CD4-positive, alpha-beta T cell treated with Interferon gamma for 1 hour (primary cell): ENCODE results near the gene UBXN11.

Experiments used
- DNase-seq: peaks from one replicate; pipeline ENCODE4 v3.0.0-alpha.2; 2020

UBXN11 gene

GRCh38 chr1:26306290-26307229 lies at the start of gene UBXN11:
Gene UBXN11 (minus strand): TSS chr1:26306636. CDS start chr1:26302883, 3,753 bp downstream.
- DNase-seq: peak; percentile 92

GRCh38 chr1:26356106-26356505 lies 49.7 kb upstream of the UBXN11 start:
- DNase-seq: no peak

GRCh38 chr1:26354972-26355371 lies 48.5 kb upstream of the UBXN11 start:
- DNase-seq: no peak

- no peak for DNase-seq
Observed at GRCh38 chr1:26353976-26354820, 47.8 kb upstream of the UBXN11 start, which contains the start of gene CRYBG2. Gene CRYBG2 (minus strand): TSS chr1:26354130. CDS start chr1:26346657, 7,473 bp downstream.

GRCh38 chr1:26353210-26353859 lies 46.9 kb upstream of the UBXN11 start:
- DNase-seq: no peak

- DNase-seq: no peak
Observed at GRCh38 chr1:26352338-26352679, 45.9 kb upstream of the UBXN11 start.

- no peak for DNase-seq
Observed at GRCh38 chr1:26351590-26352337, 45.3 kb upstream of the UBXN11 start.

- no peak for DNase-seq
Observed at GRCh38 chr1:26350701-26351589, 44.5 kb upstream of the UBXN11 start.

- DNase-seq: no peak
Observed at GRCh38 chr1:26350343-26350700, 43.9 kb upstream of the UBXN11 start.

GRCh38 chr1:26349877-26350244 lies 43.4 kb upstream of the UBXN11 start:
- no peak for DNase-seq

GRCh38 chr1:26349188-26349876 lies 42.9 kb upstream of the UBXN11 start:
- no peak for DNase-seq

GRCh38 chr1:26346274-26347033 lies 40.0 kb upstream of the UBXN11 start:
- no peak for DNase-seq

- no peak for DNase-seq
Observed at GRCh38 chr1:26345718-26346117, 39.3 kb upstream of the UBXN11 start.

GRCh38 chr1:26344147-26344920 lies 37.9 kb upstream of the UBXN11 start:
- DNase-seq: no peak

- DNase-seq: no peak
Observed at GRCh38 chr1:26340047-26340481, 33.6 kb upstream of the UBXN11 start.

- DNase-seq: no peak
Observed at GRCh38 chr1:26338670-26339069, 32.2 kb upstream of the UBXN11 start.

GRCh38 chr1:26337625-26338024 lies 31.2 kb upstream of the UBXN11 start:
- no peak for DNase-seq

- DNase-seq: no peak
Observed at GRCh38 chr1:26337206-26337535, 30.7 kb upstream of the UBXN11 start.

- peak; percentile 87 for DNase-seq
Observed at GRCh38 chr1:26336477-26337205, 30.2 kb upstream of the UBXN11 start.
